GF-D8 (cell line): ENCODE results near the gene PKD2L2.
"Not testable (repeated sequence)": the region's sequence is repeated elsewhere in the genome, so short reads cannot be mapped to it uniquely, and the experiment has no call there.

Experiments used
- DNase-seq: peaks from one replicate; lab custom pipeline; 2025; lab: John Stamatoyannopoulos, UW

The PKD2L2 gene

DNA sequence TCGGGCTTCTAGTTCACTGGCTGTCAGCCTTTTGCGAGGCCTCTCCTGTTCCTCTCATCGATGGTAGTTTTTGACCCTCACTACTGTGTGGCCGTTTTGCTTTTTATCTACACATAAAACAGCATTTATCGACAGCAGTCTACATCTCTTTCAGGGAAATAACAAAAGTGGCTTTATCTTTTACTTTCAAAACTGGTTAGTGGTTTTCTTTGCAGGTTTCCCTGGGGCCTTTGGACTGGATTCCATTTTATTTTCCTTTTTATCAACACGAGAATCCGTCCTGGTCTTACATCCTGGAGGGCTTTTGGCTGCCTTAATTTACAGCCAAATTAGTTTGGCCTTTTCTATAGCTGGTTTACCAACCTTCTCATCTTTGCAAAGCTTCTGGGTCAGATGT lies 793 bp upstream of the PKD2L2 start:
- DNase-seq: no peak

DNA sequence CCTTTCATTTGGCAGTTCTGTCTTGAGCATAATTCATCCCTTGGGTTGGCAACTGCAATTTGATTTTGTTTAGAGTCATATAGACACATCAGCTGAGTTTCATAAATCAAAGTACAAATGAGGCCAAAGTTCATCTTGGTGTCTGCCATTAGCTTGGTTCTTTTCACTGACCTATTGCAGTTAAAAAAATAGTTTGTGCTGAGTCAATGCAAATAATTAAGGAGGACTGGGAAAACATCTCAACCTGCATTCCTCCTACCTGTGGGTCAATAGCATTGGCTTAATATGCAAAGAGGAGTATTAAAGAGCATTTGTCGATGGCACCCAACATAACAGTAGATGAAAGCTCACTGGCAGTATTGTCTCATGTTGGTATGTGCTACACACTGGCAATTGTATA lies 1.6 kb downstream of the PKD2L2 start:
- DNase-seq: no peak

DNA sequence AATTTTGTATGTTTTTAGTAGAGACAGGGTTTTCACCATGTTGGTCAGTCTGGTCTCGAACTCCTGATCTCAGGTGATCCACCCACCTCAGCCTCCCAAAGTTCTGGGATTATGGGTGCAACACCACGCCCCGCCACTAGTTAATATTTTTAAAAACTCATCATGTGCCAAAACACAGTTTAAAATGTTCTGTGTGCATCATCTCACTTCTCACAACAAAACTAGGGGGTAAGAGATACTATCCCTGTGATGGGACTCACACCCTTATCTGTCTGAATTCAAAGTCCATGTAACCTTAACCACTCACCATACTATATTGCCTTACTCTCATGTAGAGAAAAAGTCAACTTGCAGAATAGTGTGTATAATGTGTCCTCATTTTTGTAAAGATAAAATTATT lies 2.6 kb downstream of the PKD2L2 start:
- DNase-seq: no peak

DNA sequence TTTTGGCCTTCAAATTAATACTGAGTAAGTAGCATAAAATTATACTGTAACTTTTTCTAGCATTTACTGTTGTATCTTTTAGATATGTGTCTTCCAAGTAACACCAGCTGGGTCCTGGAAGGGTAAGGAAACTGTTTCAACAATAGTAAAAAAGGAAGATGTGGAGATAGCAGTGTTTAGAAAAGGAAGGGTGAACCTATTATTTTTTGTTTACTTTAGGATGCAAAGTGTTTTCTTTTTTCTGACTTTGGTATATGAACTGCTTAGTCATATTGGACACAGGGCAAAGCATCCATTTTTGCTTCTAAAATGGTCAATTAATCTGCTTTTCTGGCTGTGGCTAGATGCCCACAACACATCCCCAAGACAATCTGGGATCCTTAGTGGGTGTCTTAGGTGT lies 5.3 kb downstream of the PKD2L2 start:
- DNase-seq: no peak

DNA sequence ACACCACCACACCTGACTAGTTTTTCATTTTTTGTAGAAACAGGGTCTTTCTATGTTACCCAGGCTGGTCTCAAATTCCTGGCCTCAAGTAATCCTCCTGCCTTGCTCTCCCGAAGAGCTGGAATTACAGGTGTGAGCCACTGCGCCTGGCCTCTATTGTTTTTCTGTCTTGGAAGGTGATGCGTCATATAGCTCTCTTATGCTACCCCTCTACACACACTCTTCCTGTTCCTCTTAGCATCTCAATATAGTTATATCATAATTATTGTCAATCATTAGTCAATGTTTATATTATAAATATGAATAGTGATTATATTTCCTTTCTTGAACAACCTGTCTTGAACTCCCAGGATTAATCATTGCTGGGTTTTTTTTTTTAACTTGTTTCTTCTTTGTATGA lies 7.3 kb downstream of the PKD2L2 start:
- DNase-seq: no peak

DNA sequence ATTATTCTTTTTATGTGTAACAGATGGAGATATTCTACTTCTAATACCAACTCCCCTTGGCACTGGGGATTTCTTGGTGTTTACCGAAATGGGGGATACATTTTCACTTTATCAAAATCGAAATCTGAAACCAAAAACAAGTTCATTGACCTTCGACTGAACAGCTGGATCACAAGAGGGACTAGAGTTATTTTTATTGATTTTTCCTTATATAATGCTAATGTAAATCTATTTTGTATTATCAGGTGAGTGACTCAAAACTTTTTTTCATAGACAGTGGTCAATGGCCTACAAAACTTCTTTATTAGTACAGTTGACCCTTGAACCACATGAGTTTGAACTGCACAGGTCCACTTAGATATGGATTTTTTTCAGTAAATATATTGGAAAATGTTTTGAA lies 10.2 kb downstream of the PKD2L2 start:
- DNase-seq: no peak

DNA sequence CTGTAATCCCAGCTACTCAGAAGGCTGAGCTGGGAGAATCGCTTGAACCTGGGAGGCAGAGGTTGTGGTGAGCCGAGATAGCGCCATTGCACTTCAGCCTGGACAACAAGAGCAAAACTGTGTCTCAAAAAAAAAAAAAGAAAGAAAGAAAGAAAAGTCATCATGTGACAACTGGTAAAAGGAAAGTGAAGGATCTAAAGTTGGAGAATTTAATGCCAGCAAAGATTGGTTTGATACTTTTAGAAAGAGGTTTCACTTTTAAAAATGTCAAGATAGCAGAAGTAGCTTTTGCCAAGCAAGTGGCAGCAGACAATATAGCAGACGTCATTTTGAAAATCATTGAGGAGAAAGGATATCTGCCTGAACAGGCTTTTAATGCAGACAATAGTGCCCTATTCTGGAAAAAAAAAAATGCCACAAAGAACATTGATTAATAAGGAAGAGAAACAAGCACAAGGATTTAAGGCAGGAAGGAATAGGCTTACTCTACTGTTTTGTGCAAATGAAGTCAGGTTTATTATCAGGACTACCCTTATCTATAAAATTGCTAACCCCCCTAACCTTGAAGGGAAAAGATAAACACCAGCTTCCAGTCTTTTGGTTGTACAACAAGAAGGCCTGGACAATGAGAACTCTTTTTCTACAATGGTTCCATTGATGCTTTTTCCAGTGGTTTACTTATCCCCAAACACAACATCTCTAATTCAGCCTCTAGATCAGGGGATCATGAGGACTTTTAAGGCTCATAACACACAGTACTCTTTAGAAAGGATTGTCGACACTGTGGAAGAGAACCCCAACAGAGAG lies 12.0 kb downstream of the PKD2L2 start:
- DNase-seq: no peak

DNA sequence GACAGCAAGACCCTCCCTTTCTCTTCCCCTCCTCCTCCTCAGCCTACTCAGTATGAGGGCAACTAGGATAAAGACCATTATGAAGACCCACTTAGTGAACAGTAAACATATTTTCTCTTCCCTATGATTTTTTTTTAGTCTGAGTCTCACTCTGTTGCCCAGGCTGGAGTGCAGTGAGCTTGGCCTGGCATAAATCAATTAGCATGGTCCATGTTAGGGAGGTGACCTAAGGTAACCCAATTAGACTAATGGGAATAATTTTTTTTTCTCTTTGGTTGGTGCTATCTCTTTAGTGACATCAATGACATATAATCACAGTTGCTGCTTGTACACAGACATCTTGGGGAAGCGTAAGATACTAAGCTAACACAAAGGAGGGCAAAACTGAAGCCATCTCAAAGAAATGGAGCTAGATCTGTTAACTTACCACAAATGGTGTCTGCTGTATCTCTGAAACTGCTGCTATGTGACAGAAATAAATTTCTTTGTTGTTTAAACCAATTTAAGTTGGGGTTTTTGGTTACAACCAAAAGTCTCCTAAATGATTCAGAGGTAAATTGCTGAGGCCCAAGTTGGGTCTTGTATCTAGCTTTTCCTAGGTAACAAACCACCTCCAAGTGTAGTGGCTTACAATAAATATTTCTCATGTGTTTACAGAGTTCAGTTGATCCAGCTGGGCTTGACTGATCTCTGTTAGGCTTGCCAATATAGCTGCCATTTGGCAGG lies 13.3 kb downstream of the PKD2L2 start:
- DNase-seq: no peak

DNA sequence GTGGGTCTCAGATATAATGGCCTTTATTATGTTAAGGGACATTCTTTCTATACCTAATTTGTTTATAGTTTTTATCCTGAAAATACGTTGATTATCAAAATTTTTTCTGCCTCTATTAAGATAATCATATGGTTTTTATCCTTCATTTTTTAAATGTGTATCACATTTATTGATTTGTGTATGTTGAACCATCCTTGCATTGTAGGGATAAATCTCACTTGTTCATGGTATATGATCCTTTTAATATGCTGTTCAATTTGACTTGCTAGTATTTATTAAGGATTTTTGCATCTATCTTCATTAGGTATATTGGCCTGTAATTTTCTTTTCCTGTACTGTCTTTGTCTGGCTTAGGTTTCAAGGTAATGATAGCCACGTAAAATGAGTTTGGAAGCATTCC lies 25.5 kb downstream of the PKD2L2 start:
- DNase-seq: no peak

DNA sequence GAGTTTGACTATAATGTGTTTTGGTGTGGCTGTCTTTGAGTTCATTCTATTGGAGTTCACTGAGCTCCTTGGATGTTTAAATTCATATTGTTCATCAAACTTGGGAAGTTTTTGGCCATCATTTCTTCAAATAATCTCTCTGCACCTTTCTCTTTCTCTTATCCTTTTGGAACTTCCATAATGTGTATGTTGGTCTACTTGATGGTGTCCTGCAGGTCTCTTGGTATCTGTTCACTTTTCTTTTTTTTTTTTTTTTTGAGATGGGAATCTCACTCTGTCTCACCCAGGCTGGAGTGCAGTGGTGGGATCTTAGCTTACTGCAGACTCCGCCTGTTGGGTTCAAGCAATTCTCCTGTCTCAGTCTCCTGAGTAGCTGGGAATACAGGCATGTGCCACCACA lies 27.7 kb downstream of the PKD2L2 start:
- DNase-seq: no peak

DNA sequence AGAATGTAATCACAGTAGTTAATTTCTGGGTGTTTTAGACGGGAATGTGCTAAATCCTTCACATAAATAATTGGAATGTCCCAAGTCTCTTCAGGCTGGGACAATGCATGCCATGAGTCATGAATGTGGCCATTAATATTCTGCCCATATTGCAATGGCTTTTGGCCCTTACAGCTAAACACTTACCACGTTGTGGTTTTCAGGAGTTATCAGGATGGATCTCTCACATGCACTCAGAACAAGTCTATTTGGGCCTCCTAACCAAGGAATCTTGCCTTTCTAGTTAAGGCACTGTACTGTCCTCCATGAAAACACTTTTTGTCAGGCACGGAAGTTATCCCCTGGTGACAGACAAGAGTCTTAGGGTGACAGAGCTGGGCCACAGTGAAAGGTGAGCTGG lies 32.7 kb downstream of the PKD2L2 start:
- DNase-seq: no peak

DNA sequence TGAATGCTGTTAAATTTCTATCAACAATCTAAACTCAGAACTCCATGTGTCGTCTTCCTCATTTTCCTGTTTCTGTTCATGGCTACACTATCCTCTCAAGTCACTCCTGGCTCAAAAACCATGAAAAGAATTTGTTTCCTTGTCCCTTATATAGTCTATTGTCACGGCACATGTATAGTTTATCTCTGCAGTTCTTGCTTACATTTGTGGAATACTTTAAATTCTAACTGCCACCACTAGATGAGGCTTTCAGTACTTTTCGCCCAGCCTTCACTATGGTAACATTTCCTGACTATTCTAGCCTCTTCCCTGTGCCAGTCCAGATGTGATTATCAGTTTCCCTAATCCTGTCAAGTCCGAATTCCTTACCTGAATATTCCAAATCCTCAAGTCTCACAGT lies 34.6 kb downstream of the PKD2L2 start:
- no peak for DNase-seq

DNA sequence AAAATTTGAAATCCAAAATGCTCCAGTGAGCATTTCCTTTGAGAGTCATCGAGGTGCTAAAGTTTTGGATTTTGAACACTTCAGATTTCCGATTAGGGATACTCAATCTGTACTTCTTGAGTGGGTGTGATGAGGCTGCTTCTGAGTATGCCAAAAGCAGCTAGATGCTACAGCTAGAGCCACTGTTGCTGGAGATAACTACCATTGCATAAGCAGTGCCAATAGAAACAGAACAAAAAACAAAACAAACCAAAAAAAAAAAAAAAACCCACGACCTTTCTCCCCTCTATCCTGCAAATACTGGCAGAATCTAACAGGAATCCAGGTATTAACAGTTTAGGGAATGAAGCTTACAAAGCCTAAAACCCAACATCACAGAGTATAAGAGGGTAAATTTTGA lies 43.5 kb downstream of the PKD2L2 start:
- DNase-seq: no peak

DNA sequence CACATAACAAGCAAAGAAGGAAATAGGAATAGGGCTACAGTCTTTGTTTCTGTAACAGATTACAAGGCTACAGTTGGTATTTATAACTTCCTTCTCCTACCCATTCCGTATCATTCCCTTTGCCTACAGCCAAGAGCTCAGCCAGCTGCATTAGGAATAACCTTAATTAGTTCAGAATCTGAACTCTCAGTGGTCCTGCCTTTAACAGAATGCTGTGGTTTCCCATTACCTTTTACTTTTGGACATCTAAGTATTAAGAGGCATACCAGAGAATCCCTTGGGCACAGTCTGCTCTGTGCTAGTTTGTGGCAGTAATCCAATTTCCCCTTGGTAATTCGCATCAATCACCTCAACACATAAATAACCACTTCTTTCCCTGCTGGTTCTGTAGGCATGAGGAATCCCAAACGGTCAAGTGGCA lies 44.2 kb downstream of the PKD2L2 start:
- DNase-seq: no peak

DNA sequence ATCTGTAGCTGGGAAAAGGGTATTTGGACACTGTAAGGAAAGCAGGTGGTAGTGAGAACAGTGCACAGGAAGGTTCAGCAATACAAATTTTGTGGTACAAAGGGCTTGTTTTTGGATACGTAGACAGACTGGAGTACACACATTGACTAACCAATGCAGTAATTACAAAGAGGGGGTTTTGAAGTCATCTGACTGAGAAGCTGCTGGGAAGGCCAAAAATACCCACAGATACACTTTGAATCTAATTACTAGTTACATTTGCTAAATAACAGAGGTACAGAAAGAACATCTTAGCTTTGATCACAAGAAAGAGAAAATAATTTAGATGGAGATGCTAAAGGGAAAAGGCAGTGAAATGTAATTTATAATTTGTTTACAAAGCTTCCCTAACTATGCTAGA lies 45.9 kb downstream of the PKD2L2 start:
- DNase-seq: no peak

DNA sequence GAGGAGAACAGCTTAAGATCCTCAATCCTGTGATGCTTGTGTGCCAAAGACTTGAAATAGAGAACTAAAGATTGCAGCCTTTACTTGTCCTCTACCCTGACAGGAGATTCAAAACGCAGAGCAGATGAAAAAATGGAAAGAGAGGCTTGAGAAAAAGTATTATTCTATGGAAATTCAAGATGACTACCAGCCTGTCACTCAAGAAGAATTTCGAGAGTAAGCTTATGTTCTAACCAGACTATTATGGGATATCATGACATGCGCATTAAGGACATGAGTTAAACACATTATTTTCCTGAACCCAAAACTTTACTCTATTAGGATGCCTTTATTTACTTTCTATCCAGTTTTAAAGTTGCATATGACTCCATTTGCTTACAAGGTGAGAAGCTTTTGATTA lies 46.4 kb downstream of the PKD2L2 start:
- no peak for DNase-seq

DNA sequence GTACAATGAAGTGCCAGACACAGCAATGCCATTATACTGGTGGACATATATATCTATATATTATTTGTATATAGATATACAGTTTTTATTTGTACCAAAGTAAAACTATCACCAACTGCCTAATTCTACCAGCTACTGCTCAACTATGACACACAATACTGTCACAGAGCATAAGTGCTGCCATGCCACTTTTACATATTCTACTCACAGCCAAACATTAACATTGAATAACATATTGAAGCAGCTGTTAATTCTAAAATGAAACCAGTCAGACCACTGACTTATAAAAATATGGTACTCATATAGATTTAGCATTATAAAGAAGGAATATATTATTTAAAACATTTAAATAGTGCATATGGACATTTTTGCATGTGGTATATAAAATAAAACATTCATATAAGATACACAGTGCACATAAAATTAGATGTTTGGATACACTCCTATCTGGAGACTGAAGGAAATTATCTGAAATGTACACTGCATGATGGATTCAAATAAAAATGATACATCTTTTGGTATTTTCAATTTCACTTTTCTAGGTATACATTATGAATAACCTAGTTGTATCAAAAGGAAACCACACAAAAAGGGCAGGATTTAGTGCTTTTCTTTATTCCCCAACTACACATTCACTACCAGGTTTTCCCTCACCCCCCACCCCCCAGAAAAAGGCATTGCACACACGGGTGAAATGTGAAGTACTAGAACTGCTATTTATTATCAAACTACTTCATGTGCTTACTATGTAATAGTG lies 48.9 kb downstream of the PKD2L2 start:
- DNase-seq: no peak

DNA sequence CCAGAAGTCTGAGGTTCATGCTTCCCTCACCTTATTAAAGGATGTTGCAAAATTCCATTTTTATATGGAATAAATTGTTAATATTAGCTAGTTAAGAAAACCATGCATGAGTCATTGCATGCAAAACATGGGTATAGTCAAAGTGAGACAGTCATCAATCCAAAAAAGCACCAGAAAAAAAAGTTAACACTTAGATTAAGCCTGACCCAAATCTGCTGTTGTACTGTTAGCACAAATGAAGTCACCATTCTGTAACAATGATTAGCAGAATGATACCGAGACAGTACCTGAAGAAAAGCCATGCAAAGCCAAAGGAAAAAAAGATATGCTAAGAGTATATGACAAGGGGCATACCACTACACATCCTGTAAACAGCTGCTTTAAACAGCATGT lies 49.5 kb downstream of the PKD2L2 start:
- DNase-seq: no peak

DNA sequence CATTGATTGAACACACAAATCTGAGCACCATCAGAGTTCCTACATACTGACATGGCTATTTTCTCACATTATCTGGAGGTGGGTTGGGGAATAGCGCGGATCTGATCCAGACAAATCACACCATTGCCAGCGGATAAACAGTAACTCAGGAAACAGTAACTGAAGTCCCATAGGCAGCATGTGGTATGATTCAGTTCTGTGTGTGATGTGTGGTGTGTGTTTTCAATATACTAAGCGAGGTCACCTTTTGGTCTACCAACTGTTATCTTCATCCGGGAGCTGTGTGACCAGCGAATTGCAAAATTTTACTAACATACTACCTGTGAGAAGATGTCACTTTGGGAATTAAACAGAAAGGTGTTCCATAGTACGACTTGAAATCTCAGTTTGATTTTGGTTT lies 50.1 kb downstream of the PKD2L2 start:
- DNase-seq: no peak

DNA sequence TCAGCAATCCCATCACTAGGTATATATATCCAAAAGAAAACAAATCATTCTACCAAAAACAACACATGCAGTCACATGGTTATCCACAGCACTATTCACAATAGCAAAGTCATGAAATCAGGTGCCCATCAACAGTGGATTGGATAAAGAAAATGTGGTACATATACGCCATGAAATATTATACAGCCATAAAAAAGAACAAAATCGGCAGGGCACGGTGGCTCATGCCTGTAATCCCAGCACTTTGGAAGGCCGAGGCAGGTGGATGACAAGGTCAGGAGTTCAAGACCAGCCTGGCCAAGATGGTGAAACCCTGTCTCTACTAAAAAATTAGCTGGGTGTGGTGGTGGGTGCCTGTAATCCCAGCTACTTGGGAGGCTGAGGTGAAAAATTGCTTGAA lies 55.0 kb downstream of the PKD2L2 start:
- not testable (repeated sequence) for DNase-seq

DNA sequence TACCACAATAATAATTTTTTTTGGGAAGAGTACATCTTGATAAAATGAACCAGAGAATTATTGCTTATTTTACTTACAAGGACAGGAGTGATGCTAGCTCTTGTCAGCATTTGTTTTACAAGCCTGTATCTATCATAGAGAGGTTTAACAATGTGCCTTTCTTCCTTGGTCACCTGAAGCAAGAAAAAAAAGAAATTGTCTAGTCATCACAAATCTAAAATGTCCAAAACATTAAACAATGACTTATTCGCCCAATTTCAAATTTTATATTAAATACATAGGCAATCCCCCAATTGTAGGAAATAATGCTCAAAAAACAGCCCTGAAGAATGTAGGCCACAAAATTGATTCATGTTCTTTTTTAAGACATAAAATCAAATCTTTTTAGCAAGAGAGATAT lies 56.6 kb downstream of the PKD2L2 start:
- DNase-seq: no peak

DNA sequence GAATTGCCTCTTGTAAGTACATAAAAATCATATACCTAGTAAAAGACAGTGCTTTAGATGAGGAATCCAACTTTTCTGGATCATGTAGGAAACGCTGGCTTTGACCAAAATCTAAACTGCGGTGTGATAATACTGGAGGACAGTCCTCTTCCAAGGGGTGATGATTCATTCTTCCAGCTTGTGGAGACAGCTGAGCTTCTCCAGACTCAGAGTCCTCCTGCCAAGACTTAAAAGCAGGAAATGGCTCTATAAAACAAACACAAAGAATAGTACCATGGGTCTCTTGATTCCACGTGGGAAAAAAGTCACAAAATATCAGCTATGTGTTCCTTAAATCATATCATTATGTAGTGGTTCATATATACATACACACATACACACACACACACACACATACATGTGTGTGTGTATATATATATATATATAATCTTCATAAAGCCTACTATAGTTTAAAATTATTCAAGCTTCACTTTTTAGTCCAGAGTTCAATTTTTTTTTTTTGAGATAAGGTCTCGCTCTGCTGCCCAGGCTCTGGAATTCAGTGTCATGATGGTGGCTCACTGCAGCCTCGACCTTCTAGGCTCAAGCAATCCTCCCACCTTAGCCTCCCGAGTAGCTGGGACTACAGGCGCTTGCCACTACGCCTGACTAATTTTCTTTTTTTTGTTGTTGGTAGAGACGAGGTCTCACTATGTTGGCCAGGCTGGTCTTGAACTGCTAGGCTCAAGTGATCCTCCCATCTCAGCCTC lies 65.0 kb downstream of the PKD2L2 start:
- DNase-seq: no peak
